ENCODE data around the gene EPAS1. TPM values are rescaled to one million over a fixed set of nuclear protein-coding genes. Genes with fewer than 3 reads are reported as not detected.

EPAS1 gene
- polyA plus RNA-seq, 2 of the 4 experiments (the other 2 are of a cell fraction): 128 to 143 TPM

- TF ChIP-seq FOSL2 (IDR thresholded peaks at IDR 0.05): no peak
- peak; percentile 23; the same call in 1 of the 2 replicates for TF ChIP-seq FOSL2 (CRISPR knock-in tag; IDR thresholded peaks at IDR 0.05)
- no peak for TF ChIP-seq RCOR1 (IDR thresholded peaks at IDR 0.05; ENCODE audit: low read depth, low read length)
- TF ChIP-seq GATA3 (IDR thresholded peaks at IDR 0.05; ENCODE audit: borderline replicate concordance): 0 out of 2 replicates have a peak, but pooled peaks have one; percentile 8
- no peak for TF ChIP-seq EHMT2 (IDR thresholded peaks at IDR 0.05; ENCODE audit: low read depth)
- TF ChIP-seq CBX8 (IDR thresholded peaks at IDR 0.05): no peak
Measured at GRCh38 chr2:46334389-46335271, 37.4 kb downstream of the EPAS1 start (continued).

- ChIA-PET CTCF (interaction anchor here (0.9 to 2.0 kb wide), 12 partner anchors 11 to 324 kb away, joined by 3 to 7 read pairs (median 5); no protein-coding TSS in a partner anchor), POLR2A (interaction anchor here (1.0 to 3.1 kb wide), 4 partner anchors 28 to 106 kb away, joined by 3 to 10 read pairs (median 4); partner anchors contain the start of gene EPAS1)
- Histone ChIP-seq H3K4me2 (peak overlapping the region; percentile 92), H3K27ac (peak overlapping the region; percentile 88 to 89), H3K4me3 (peak overlapping the region; percentile 37), H3K9me3 (no peaks in the 10 kb centered on the region), H3K4me1 (peaks cover 98% of the 10 kb centered on the region)
- 5% methylated on average over 22 of the region's 22 CpGs for WGBS (ENCODE audit: missing lambda C conversion rate)
- peak; percentile 57 to 65 for ATAC-seq
- no peak for FAIRE-seq
- DNase-seq (ENCODE audit: low read depth in 1 of 2, low spot score in 1 of 2): peak; percentile 60 to 82
- TF ChIP-seq RNF2 (IDR thresholded peaks at IDR 0.05; ENCODE audit: borderline replicate concordance, low read depth): no peak
- peak in 1 of 2 experiments; percentile 16; a peak in 3 of 5 replicates for TF ChIP-seq RAD21 (conservative IDR thresholded peaks at IDR 0.05 in 1 of 2, IDR thresholded peaks at IDR 0.05 in 1 of 2)
- TF ChIP-seq EHMT2 (IDR thresholded peaks at IDR 0.05; ENCODE audit: low read depth): no peak
- TF ChIP-seq EHF (CRISPR knock-in tag; IDR thresholded peaks at IDR 0.05): no peak
- TF ChIP-seq NR3C1 (IDR thresholded peaks at IDR 0.05): no peak
- 0 out of 2 replicates have a peak, but pooled peaks have one; percentile 2 for TF ChIP-seq NFE2L2 (conservative IDR thresholded peaks at IDR 0.05; ENCODE audit: low read length)
- TF ChIP-seq JUN (IDR thresholded peaks at IDR 0.05): peak; percentile 50 to 87; a peak in 4 of 5 replicates
- TF ChIP-seq ZNF302 (CRISPR knock-in tag; IDR thresholded peaks at IDR 0.05): no peak
- TF ChIP-seq JUNB (IDR thresholded peaks at IDR 0.05): peak; percentile 54; the same call in 1 of the 2 replicates
- TF ChIP-seq RARB (CRISPR knock-in tag; IDR thresholded peaks at IDR 0.05): no peak
- TF ChIP-seq MAX (IDR thresholded peaks at IDR 0.05): peak; percentile 46; the same call in 1 of the 2 replicates
- TF ChIP-seq EP300 (IDR thresholded peaks at IDR 0.05): peak; percentile 59 to 70; a peak in 2 of 5 replicates
- no peak for TF ChIP-seq HMGXB4 (CRISPR knock-in tag; IDR thresholded peaks at IDR 0.05; ENCODE audit: borderline replicate concordance)
- no peak for TF ChIP-seq HOXB5 (CRISPR knock-in tag; IDR thresholded peaks at IDR 0.05)
- TF ChIP-seq CEBPB (IDR thresholded peaks at IDR 0.05): peak; percentile 91 to 96
- no peak; the same call in 1 of the 2 replicates for TF ChIP-seq FOSL2 (IDR thresholded peaks at IDR 0.05)
- TF ChIP-seq FOSL2 (CRISPR knock-in tag; IDR thresholded peaks at IDR 0.05): peak; percentile 31; the same call in 1 of the 2 replicates
- TF ChIP-seq GATA3 (IDR thresholded peaks at IDR 0.05; ENCODE audit: borderline replicate concordance): peak; percentile 73
- peak; percentile 63 for TF ChIP-seq HES2 (IDR thresholded peaks at IDR 0.05)
- TF ChIP-seq FOXS1 (CRISPR knock-in tag; IDR thresholded peaks at IDR 0.05): no peak
- peak; percentile 50; the same call in 1 of the 3 replicates for TF ChIP-seq BCL3 (IDR thresholded peaks at IDR 0.05)
- TF ChIP-seq ZSCAN20 (CRISPR knock-in tag; IDR thresholded peaks at IDR 0.05): no peak
- peak; percentile 36 for TF ChIP-seq MAFK (IDR thresholded peaks at IDR 0.05; ENCODE audit: partially characterized antibody)
Measured at GRCh38 chr2:46335391-46336282, 38.4 kb downstream of the EPAS1 start.
